SKM-1 (cell line): ENCODE data around the gene MBL2.
A peak's percentile ranks its signal among the peaks of the same experiment; 100 is the strongest.

Experiments
- DNase-seq: peaks from one replicate; lab custom pipeline; 2025; ENCODE audit not compliant: unreplicated experiment; lab: John Stamatoyannopoulos, UW

MBL2 gene

GRCh38 chr10:52774182-52774581 lies 1.6 kb upstream of the MBL2 start:
- no peak for DNase-seq

- peak; percentile 15 for DNase-seq
Observed at GRCh38 chr10:52771534-52772445, 794 bp downstream of the MBL2 start.

- no peak for DNase-seq
Observed at GRCh38 chr10:52770904-52771303, 1.7 kb downstream of the MBL2 start.

- DNase-seq = no peak
Observed at GRCh38 chr10:52769966-52770365, 2.6 kb downstream of the MBL2 start.

GRCh38 chr10:52768001-52768532 lies 4.5 kb downstream of the MBL2 start:
- no peak for DNase-seq

GRCh38 chr10:52762088-52762487 lies 10.5 kb downstream of the MBL2 start:
- DNase-seq = no peak

GRCh38 chr10:52759154-52759553 lies 13.4 kb downstream of the MBL2 start:
- DNase-seq = no peak

- no peak for DNase-seq
Observed at GRCh38 chr10:52758406-52758805, 14.2 kb downstream of the MBL2 start.

GRCh38 chr10:52757773-52758172 lies 14.8 kb downstream of the MBL2 start:
- no peak for DNase-seq

- DNase-seq = peak; percentile 10
Observed at GRCh38 chr10:52756966-52757365, 15.6 kb downstream of the MBL2 start.

GRCh38 chr10:52756295-52756694 lies 16.3 kb downstream of the MBL2 start:
- no peak for DNase-seq

GRCh38 chr10:52755297-52756062 lies 17.1 kb downstream of the MBL2 start:
- DNase-seq = peak; percentile 85

GRCh38 chr10:52752801-52753445 lies 19.7 kb downstream of the MBL2 start:
- no peak for DNase-seq

GRCh38 chr10:52752261-52752660 lies 20.3 kb downstream of the MBL2 start:
- DNase-seq = no peak

- no peak for DNase-seq
Observed at GRCh38 chr10:52751337-52751736, 21.2 kb downstream of the MBL2 start.

- DNase-seq = no peak
Observed at GRCh38 chr10:52750629-52751028, 22.0 kb downstream of the MBL2 start.

- no peak for DNase-seq
Observed at GRCh38 chr10:52747694-52748093, 24.9 kb downstream of the MBL2 start.

- DNase-seq = no peak
Observed at GRCh38 chr10:52746169-52746568, 26.4 kb downstream of the MBL2 start.

GRCh38 chr10:52744057-52744805 lies 28.4 kb downstream of the MBL2 start:
- DNase-seq = no peak

GRCh38 chr10:52742731-52743130 lies 29.9 kb downstream of the MBL2 start:
- DNase-seq = no peak

GRCh38 chr10:52741851-52742250 lies 30.7 kb downstream of the MBL2 start:
- DNase-seq = no peak
